ENCODE results near the gene NEO1.

Gene NEO1

DNA sequence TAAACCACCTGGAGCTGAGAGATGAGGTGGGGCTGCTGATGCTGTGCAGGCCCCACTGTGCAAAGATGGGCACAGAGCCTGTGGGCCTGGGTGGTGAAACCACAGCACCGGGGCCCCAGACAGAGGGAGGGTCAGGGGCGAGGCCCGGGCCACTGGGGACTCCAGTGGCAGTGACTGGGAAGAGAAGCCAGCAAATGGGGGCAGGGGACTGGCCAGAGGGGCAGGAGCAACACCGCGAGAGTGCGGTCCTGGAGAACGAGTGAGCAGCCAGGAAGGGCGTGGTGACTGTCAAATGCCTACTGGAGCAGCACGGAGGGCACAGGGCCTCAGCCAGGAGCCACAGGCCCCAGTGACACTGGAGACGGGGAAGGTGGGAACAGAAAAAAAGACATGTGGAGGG lies 276.7 kb downstream of the NEO1 start:
- no peak for DNase-seq
- H3K9me2 ChIP-seq (replicated peaks; ENCODE audit: insufficient read depth, low read length) = no peaks in the 10 kb centered on the region
- 0 out of 2 replicates have a peak, but pooled peaks cover 3% of the 10 kb centered on the region for H3K27me3 ChIP-seq (replicated peaks; ENCODE audit: insufficient read depth, low read length)
- H3F3A ChIP-seq (ENCODE audit: insufficient read depth, low read length) = no peaks in the 10 kb centered on the region
- TF ChIP-seq, protein P1, sequence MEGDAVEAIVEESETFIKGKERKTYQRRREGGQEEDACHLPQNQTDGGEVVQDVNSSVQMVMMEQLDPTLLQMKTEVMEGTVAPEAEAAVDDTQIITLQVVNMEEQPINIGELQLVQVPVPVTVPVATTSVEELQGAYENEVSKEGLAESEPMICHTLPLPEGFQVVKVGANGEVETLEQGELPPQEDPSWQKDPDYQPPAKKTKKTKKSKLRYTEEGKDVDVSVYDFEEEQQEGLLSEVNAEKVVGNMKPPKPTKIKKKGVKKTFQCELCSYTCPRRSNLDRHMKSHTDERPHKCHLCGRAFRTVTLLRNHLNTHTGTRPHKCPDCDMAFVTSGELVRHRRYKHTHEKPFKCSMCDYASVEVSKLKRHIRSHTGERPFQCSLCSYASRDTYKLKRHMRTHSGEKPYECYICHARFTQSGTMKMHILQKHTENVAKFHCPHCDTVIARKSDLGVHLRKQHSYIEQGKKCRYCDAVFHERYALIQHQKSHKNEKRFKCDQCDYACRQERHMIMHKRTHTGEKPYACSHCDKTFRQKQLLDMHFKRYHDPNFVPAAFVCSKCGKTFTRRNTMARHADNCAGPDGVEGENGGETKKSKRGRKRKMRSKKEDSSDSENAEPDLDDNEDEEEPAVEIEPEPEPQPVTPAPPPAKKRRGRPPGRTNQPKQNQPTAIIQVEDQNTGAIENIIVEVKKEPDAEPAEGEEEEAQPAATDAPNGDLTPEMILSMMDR (IDR thresholded peaks at IDR 0.05; ENCODE audit: low read length) = no peak
- no peak for TF ChIP-seq EZH2phosphoT487 (IDR thresholded peaks at IDR 0.05; ENCODE audit: low read length)
- no peak for TF ChIP-seq EZH2 (optimal IDR thresholded peaks at IDR 0.05; ENCODE audit: low read depth, low read length)
- no peak overlapping the region for H3K9ac ChIP-seq (ENCODE audit: low read length)
- no peaks in the 10 kb centered on the region for H3K36me3 ChIP-seq (replicated peaks; ENCODE audit: insufficient read depth, low read length)
- no peaks in the 10 kb centered on the region for H3K9me3 ChIP-seq (replicated peaks; ENCODE audit: insufficient read depth, low read length)
- H3K4me3 ChIP-seq (ENCODE audit: low read length) = no peak overlapping the region
- no peaks in the 10 kb centered on the region for H3K79me2 ChIP-seq (ENCODE audit: low read length)
- no peak overlapping the region for H2AFZ ChIP-seq (ENCODE audit: low read length)
- no peaks in the 10 kb centered on the region for H3K4me1 ChIP-seq (ENCODE audit: low read length)
- H3K27ac ChIP-seq (ENCODE audit: low read length) = no peak overlapping the region
- H3K4me2 ChIP-seq (ENCODE audit: low read depth, low read length) = no peak overlapping the region
- no peaks in the 10 kb centered on the region for H4K20me1 ChIP-seq (ENCODE audit: insufficient read depth, low read length)

DNA sequence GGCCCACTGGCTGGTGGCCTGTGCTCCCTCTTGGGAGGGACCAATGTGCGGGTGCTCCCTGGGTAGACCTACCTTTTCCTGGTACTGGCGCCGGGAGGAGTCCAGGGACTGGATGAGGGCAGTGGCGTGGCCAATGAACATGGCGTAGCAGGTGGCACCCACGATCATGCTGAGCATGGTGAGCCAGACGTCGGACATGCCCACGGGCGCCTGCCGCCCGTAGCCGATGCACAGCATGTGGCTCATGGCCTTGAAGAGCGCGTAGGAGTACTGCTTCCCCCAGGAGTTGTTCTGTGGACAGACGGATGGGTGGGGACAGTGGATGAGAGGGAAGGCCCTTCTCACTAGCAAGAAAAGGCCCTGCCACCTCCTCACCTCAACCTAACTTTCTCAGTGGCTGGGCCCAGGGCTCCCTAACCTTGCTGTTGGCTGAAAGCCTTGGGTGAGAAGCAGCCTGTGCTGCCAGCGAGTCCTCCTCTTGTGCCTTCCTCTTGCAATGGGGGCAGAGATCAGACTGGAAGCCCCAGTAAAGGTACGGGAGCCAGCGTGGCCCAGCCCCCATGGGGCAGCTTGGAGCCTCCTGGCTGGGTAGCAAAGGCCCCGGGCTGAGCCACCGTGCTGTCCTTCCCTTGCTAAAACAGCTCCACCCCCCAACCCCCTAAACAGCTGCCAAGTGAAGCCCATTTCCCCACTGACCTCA lies 277.4 kb downstream of the NEO1 start:
- TF ChIP-seq, protein P1 (IDR thresholded peaks at IDR 0.05; ENCODE audit: low read length) = no peak
- no peak for TF ChIP-seq EZH2 (optimal IDR thresholded peaks at IDR 0.05; ENCODE audit: low read depth, low read length)
- TF ChIP-seq EZH2phosphoT487 (IDR thresholded peaks at IDR 0.05; ENCODE audit: low read length) = no peak
- H3K36me3 ChIP-seq (replicated peaks; ENCODE audit: insufficient read depth, low read length) = no peaks in the 10 kb centered on the region
- no peaks in the 10 kb centered on the region for H4K20me1 ChIP-seq (ENCODE audit: insufficient read depth, low read length)

DNA sequence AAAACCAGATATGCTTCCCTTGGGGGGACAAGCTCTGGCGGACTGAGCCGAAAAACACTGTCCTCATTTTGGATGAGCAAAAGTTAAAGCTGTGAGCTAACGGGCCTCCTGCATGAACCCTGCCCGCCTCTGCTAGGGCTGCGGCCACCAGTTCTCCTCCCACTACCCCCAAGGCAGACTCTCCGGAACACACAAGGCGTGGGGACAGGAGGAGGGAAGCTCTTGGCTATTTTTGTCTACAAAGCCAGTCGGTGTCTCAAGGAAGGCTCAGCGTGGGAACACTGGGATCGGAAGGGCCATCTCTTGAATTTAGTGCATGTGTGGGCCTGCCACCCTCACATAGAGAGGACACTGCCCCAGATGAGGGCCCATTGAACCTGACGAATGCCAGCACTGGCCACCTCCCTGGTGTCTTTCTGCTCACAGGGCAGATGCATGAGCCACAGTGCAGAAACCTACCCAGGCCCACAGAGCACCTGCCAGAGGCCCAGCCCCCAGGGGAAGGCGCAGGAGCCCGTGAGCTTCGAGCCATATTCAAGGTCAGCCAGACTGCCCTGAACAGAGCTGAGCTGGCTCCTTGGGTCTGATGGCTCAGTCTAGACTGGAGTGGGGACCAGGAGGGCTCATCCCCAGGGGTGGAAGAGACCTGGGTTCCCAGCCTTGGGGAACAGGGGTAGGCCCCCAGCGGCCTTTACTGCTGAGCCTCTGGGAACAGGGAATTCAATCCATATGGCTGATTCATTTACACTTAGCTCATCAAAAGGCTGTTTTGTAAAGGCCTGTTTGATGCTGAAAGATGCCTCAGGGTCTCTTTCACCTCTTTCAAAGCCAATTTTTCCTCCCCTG lies 278.2 kb downstream of the NEO1 start:
- H3K4me3 ChIP-seq (ENCODE audit: low read length) = no peak overlapping the region
- no peaks in the 10 kb centered on the region for H3K9me2 ChIP-seq (replicated peaks; ENCODE audit: insufficient read depth, low read length)
- H3F3A ChIP-seq (ENCODE audit: insufficient read depth, low read length) = no peaks in the 10 kb centered on the region
- no peak for DNase-seq
- TF ChIP-seq EZH2 (optimal IDR thresholded peaks at IDR 0.05; ENCODE audit: low read depth, low read length) (no peak), EZH2phosphoT487 (IDR thresholded peaks at IDR 0.05; ENCODE audit: low read length) (no peak)
- TF ChIP-seq, protein P1 (IDR thresholded peaks at IDR 0.05; ENCODE audit: low read length) = no peak
- no peaks in the 10 kb centered on the region for H3K79me2 ChIP-seq (ENCODE audit: low read length)
- H2AFZ ChIP-seq (ENCODE audit: low read length) = no peak overlapping the region
- no peaks in the 10 kb centered on the region for H4K20me1 ChIP-seq (ENCODE audit: insufficient read depth, low read length)
- H3K4me1 ChIP-seq (ENCODE audit: low read length) = no peaks in the 10 kb centered on the region
- H3K27ac ChIP-seq (ENCODE audit: low read length) = no peak overlapping the region
- no peak overlapping the region for H3K4me2 ChIP-seq (ENCODE audit: low read depth, low read length)
- peaks cover 13% of the 10 kb centered on the region; the same call in 1 of the 2 replicates for H3K27me3 ChIP-seq (replicated peaks; ENCODE audit: insufficient read depth, low read length)
- no peaks in the 10 kb centered on the region for H3K36me3 ChIP-seq (replicated peaks; ENCODE audit: insufficient read depth, low read length)
- no peak overlapping the region for H3K9ac ChIP-seq (ENCODE audit: low read length)
- H3K9me3 ChIP-seq (replicated peaks; ENCODE audit: insufficient read depth, low read length) = no peaks in the 10 kb centered on the region

More for the DNA sequence above, 277.4 kb downstream of the NEO1 start:
- H3F3A ChIP-seq (ENCODE audit: insufficient read depth, low read length) = no peaks in the 10 kb centered on the region
- no peak overlapping the region for H3K4me3 ChIP-seq (ENCODE audit: low read length)
- H3K9ac ChIP-seq (ENCODE audit: low read length) = no peak overlapping the region
- no peak overlapping the region for H3K4me2 ChIP-seq (ENCODE audit: low read depth, low read length)
- peaks cover 5% of the 10 kb centered on the region; the same call in 1 of the 2 replicates for H3K27me3 ChIP-seq (replicated peaks; ENCODE audit: insufficient read depth, low read length)
- no peaks in the 10 kb centered on the region for H3K9me3 ChIP-seq (replicated peaks; ENCODE audit: insufficient read depth, low read length)
- H3K4me1 ChIP-seq (ENCODE audit: low read length) = no peaks in the 10 kb centered on the region
- no peaks in the 10 kb centered on the region for H3K79me2 ChIP-seq (ENCODE audit: low read length)
- no peak overlapping the region for H3K27ac ChIP-seq (ENCODE audit: low read length)
- no peak overlapping the region for H2AFZ ChIP-seq (ENCODE audit: low read length)
- DNase-seq = no peak
- no peaks in the 10 kb centered on the region for H3K9me2 ChIP-seq (replicated peaks; ENCODE audit: insufficient read depth, low read length)
